HG03280 (cell line): Measurements from ENCODE around the gene LDLRAD4.

ENCODE experiments used
- ATAC-seq: cut with Tn5 transposase; IDR thresholded peaks from one replicate; pipeline ENCODE4 v1.9.1; 2021; ENCODE audit warnings: mild to moderate bottlenecking, moderate library complexity; ENCODE audit not compliant: unreplicated experiment

Gene LDLRAD4

GRCh38 chr18:13633700-13634099 lies 415.1 kb downstream of the LDLRAD4 start:
- ATAC-seq, result no peak

GRCh38 chr18:13635046-13635445 lies 416.5 kb downstream of the LDLRAD4 start:
- no peak for ATAC-seq

- no peak for ATAC-seq
Measured at GRCh38 chr18:13638719-13639595, 420.4 kb downstream of the LDLRAD4 start.

GRCh38 chr18:13640266-13640860 lies 421.8 kb downstream of the LDLRAD4 start:
- no peak for ATAC-seq

GRCh38 chr18:13641551-13642439 lies 423.2 kb downstream of the LDLRAD4 start:
- ATAC-seq, result no peak

- ATAC-seq, result no peak
Measured at GRCh38 chr18:13642440-13642827, 423.9 kb downstream of the LDLRAD4 start.

- ATAC-seq, result no peak
Measured at GRCh38 chr18:13643261-13643751, 424.7 kb downstream of the LDLRAD4 start.

- ATAC-seq, result no peak
Measured at GRCh38 chr18:13645093-13645492, 426.5 kb downstream of the LDLRAD4 start.

GRCh38 chr18:13646633-13647032 lies 428.1 kb downstream of the LDLRAD4 start:
- no peak for ATAC-seq

GRCh38 chr18:13647761-13648160 lies 429.2 kb downstream of the LDLRAD4 start:
- ATAC-seq, result no peak

- no peak for ATAC-seq
Measured at GRCh38 chr18:13649397-13650390, 431.1 kb downstream of the LDLRAD4 start.

GRCh38 chr18:13653746-13654433 lies 435.3 kb downstream of the LDLRAD4 start:
- ATAC-seq, result no peak

GRCh38 chr18:13657974-13658373 lies 439.4 kb downstream of the LDLRAD4 start:
- ATAC-seq, result no peak

- no peak for ATAC-seq
Measured at GRCh38 chr18:13658436-13659204, 440.1 kb downstream of the LDLRAD4 start.

- no peak for ATAC-seq
Measured at GRCh38 chr18:13660510-13660909, 441.9 kb downstream of the LDLRAD4 start.

GRCh38 chr18:13661051-13661778 lies 442.7 kb downstream of the LDLRAD4 start:
- ATAC-seq, result no peak

- no peak for ATAC-seq
Measured at GRCh38 chr18:13661779-13662256, 443.3 kb downstream of the LDLRAD4 start.

- ATAC-seq, result no peak
Measured at GRCh38 chr18:13672657-13673056, 454.1 kb downstream of the LDLRAD4 start.
